ENCODE measurements around the gene ABHD5. TPM values are rescaled to one million over a fixed set of nuclear protein-coding genes. Genes with fewer than 3 reads are reported as not detected.

Gene ABHD5
- total RNA-seq, 1 experiment from 2014 or later = 32.7 TPM

- DNase-seq (ENCODE audit: low read depth) = peak; percentile 91
These were observed 63.3 kb downstream of the ABHD5 start for GRCh38 chr3:43753741-43754715.

- no peak for DNase-seq (ENCODE audit: low read depth)
These were observed 64.9 kb downstream of the ABHD5 start for GRCh38 chr3:43755516-43756200.

GRCh38 chr3:43757666-43758321 is 67.1 kb downstream of the ABHD5 start:
- DNase-seq (ENCODE audit: low read depth) = no peak

DNA sequence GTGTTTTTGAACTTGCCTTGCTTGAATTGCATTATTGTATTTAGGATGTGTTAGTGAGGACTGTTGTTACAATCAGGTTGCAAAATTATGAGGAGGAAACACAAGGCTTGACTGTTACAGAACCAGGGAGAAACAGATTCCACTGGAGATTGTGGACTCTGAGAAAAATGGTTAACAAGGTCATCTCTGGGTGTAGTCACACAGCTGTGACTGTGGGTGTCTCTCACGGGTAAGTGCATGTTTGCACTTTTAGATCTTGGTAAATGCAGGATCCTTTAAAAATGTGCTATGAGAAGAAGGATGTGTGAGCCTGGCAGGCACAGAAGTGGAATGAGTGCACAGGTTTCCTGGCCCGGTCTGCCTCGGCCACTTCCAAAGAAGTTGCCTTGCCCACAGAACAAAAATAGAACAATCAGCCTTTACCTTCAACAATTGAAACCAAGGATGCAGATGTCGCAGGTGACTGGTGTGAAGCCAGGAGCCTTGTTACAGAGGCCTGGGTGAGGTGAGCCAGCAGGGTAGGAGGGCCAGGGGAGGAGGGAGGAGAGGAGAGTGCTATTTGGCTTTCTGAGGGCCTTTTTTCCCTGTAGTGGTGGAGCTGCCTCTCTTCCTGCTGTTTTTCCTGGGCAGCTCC is 68.0 kb downstream of the ABHD5 start:
- DNase-seq (ENCODE audit: low read depth) = peak; percentile 38

DNA sequence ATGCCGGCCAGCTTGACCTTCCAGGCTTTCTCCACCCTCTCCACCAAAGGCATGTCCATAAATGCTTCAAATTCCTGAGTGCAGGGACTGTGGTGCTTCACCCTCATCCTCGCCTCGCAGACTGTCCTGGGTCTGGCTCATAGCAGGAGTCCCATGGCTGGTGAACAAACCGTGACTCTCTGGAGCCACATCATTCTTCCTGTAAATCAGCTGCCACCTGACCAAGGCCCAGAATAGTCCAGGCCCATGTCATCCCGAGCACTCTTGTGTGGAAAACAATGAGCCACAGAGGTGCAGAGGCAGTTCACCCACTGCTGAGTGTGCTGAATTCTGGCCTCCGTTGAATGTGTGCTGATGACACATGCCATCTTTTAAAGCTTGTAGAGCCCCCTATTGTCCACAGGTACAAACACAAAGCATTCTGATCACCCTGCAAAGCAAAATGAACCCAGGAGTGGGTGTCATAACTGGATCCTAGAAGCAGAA is 68.6 kb downstream of the ABHD5 start:
- peak; percentile 97 for DNase-seq (ENCODE audit: low read depth)

DNA sequence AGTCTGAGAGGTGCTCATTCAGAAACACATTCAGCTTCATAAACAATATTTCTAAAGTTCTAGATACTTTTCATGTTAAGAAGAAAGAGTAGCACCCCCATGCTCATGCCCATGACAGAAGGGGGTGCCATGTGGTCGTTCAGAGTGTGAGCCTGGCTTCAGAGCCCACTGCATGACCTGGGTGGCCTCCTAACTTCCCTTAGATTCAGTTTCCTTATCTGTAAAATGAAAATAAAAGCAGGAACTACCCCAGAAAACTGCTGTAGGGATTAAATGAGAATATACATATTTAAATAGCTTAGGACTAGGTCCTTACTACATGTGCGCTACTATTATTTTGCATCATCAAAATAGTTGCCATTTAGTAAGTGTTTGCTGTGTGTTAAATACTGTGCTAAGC is 69.2 kb downstream of the ABHD5 start:
- no peak for DNase-seq (ENCODE audit: low read depth)

GRCh38 chr3:43760938-43761337 is 70.2 kb downstream of the ABHD5 start:
- DNase-seq (ENCODE audit: low read depth) = no peak

DNA sequence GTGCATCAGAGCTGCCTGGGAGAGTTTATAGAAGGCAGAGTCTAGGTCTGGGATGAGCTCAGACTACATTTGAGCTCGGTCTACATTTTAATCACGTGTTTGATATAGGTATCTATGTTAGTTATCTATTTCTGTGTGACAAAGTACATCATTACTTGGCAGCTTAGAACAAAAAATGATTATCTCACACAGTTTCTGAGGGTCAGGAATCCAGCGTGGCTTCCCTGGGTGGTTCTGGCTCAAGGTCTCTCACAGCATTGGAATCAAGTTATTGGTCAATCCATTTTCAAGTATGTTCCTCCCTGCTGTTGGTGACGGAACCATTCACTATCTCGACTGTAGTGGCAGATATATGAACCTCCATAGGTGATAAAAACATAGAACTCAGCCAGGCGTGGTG is 71.7 kb downstream of the ABHD5 start:
- DNase-seq (ENCODE audit: low read depth) = no peak

DNA sequence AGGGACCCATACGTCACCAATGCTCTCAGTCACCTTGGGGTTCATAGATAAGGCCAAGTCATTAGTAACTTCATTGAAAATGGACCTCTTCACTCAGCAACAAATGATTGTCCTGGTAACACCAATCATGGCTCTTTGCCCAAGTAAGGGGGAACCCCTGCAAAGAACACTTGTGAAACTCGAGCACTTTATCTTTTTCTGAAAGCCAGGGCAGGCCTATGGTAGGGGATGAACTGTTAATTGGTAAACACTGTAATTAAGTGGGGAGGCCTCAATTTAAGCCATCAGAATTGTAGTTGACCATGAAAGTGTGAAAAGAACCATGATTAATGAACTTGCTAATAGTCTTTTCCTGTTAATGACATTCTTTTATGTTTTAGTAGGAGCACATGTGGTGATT is 73.3 kb downstream of the ABHD5 start:
- DNase-seq (ENCODE audit: low read depth) = no peak

DNA sequence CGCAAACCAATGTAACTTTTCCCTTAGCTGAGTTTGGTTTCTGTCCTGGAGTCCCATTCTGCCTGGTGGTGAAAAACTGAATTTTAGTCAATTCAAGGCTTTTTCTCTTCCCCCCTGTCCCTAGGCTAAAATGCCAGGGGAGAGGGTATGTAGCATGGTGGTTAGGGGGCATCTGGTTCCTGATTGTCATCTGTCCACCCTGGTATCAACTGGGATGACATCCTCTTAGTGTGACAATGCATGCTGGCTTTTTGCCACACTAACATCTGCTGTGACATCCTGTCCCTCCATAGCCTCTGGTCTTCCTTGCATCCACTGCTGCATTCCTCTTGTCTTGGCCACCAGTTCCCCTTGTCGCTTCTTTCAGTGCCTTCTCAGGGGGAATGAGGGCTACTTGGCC is 73.7 kb downstream of the ABHD5 start:
- DNase-seq (ENCODE audit: low read depth) = no peak

GRCh38 chr3:43765521-43765971 is 74.8 kb downstream of the ABHD5 start:
- peak; percentile 60 for DNase-seq (ENCODE audit: low read depth)

GRCh38 chr3:43766672-43767465 is 76.1 kb downstream of the ABHD5 start:
- peak; percentile 95 for DNase-seq (ENCODE audit: low read depth)

GRCh38 chr3:43768381-43768973 is 77.7 kb downstream of the ABHD5 start:
- peak; percentile 42 for DNase-seq (ENCODE audit: low read depth)

DNA sequence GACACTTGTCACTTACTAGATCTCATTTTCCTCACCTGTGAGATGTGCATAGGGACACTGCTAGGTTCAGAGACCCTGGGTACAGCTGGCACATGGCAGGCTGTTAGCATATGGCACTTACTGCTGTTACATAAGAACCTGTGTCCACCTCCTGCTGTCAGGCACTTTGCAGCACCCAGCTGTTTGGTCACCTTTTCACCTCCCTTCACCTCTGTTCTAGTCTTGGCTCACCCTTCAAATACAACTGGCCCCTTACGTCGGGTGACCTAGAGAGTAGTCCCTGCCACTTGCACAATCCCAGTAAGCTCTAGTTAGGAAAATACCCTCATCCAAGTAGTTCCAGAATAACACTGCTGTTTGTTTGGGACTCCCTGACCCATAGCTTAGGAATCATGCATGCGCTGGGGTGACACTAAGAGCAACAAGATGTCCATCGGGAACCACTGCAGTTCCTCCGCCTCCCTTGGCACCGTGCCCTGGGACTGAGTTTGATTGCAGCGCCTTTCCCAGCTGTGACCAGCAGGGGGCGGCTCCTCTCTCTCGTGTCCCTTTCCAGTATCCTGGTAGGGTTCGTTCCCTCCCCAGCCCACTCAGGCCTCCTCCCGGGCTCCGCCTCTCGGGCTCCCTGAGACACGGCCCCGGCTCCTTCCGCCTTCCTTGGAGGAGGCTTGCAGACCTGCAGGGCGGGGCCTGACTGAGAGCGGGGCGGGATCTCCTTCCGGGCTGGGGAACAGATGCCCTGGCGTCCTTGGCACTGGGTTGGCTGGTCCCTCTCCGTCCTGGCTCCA is 78.6 kb downstream of the ABHD5 start:
- peak; percentile 99 for DNase-seq (ENCODE audit: low read depth)

DNA sequence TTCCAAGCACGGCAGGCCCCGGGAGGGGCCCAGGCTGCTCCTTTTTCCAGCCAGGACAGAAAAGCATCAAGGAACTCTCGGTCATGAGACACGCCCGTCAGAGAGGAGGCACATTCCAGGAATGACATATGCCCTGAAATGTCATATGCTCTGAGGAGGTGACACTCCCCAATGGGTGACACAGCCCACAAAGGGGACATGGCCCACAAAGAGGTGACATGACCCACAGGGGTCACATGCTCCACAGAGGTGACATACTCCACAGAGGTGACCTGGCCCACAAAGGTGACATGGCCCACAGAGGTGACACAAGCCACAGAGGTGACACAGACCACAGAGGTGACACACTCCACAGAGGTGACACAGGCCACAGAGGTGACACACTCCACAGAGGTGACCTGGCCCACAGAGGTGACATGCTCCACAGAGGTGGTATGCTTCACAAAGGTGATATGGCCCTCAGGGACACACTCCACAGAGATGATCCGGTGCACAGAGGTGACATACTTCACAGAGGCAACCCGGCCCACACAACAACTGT is 79.2 kb downstream of the ABHD5 start:
- no peak for DNase-seq (ENCODE audit: low read depth)

DNA sequence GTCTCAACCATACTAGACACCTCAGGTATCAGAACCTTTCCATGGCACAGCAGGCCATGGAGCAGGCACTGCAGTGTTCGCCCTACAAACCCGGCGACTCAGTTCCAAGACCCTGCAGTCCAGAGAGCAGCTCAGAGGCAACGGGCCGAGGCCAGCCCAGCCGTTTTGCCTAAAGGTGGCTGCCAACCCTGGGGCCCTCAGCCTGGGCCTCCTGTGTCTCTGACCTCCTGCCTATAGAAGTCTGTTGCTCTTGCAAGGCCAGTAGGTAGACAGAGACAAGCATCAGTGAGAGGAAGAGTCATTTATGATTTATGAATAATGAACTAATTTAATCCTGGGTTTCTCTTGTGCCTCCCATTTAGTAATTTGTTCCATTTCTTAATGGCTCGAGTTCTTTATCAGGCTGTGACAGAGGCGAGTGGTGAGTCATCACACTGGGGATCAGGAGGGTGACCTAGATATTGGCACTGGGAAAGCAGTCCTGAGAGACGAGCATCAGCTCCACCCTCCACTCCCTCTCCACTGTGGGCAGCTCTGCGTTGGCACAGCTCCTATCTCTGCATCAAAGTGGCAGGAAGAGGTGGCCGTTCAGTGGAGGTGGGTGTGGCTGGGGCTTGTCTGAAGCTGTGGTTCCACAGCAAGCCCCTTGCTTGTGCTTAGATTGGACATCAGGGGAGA is 79.8 kb downstream of the ABHD5 start:
- peak; percentile 60 for DNase-seq (ENCODE audit: low read depth)

GRCh38 chr3:43771610-43772009 is 80.9 kb downstream of the ABHD5 start:
- no peak for DNase-seq (ENCODE audit: low read depth)
